Osteocyte (in vitro differentiated cells): ENCODE data around the gene MATCAP1. TPM values are rescaled to one million over a fixed set of nuclear protein-coding genes. Genes with fewer than 3 reads are reported as not detected.
A peak's percentile ranks its signal among the peaks of the same experiment; 100 is the strongest.

Experiments
- DNase-seq: peaks from one replicate; pipeline ENCODE4 v3.0.0; 2021; ENCODE audit warnings: mixed read lengths; ENCODE audit not compliant: unreplicated experiment; ENCODE audit errors: extremely low spot score
- H3K27ac Mint-ChIP-seq: one replicate; pipeline ENCODE4 v1.8.0; 2021; ENCODE audit warnings: mild to moderate bottlenecking, mixed read lengths; ENCODE audit not compliant: unreplicated experiment
- H3K27me3 Mint-ChIP-seq: one replicate; pipeline ENCODE4 v1.8.0; 2021; ENCODE audit warnings: mixed read lengths; ENCODE audit not compliant: unreplicated experiment
- H3K36me3 Mint-ChIP-seq: one replicate; pipeline ENCODE4 v1.8.0; 2021; ENCODE audit warnings: mixed read lengths; ENCODE audit not compliant: unreplicated experiment
- H3K4me1 Mint-ChIP-seq: one replicate; pipeline ENCODE4 v1.8.0; 2021; ENCODE audit warnings: mixed read lengths; ENCODE audit not compliant: unreplicated experiment
- H3K4me3 Mint-ChIP-seq: one replicate; pipeline ENCODE4 v1.8.0; 2021; ENCODE audit warnings: mild to moderate bottlenecking, moderate library complexity, mixed read lengths; ENCODE audit not compliant: unreplicated experiment
- H3K9me3 Mint-ChIP-seq: one replicate; pipeline ENCODE4 v1.8.0; 2021; ENCODE audit warnings: mixed read lengths; ENCODE audit not compliant: unreplicated experiment
- CTCF ChIP-seq: fragments of 200-600 bp; sonication (generic); IDR thresholded peaks from 2 replicates; pipeline ENCODE4 v1.5.0; 2021; ENCODE audit warnings: antibody characterized with exemption, mild to moderate bottlenecking, moderate library complexity
- total RNA-seq: library from RNA; stranded (reverse); gene quantifications from 2 replicates; pipeline ENCODE4 v1.2.1, GENCODE V29; 2021

Gene MATCAP1
- total RNA-seq, 1 donor from 2014 or later: 35.7 TPM

GRCh38 chr16:67163999-67164558, 19.7 kb downstream of the MATCAP1 start:
- DNase-seq: no peak
- H3K4me1 Mint-ChIP-seq: peaks cover 33% of the 10 kb centered on the region

GRCh38 chr16:67163164-67163998, 20.4 kb downstream of the MATCAP1 start:
- no peak overlapping the region for H3K27ac Mint-ChIP-seq
- no peak for TF ChIP-seq CTCF
- no peak for DNase-seq
- peak overlapping the region; percentile 52 for H3K4me3 Mint-ChIP-seq
- peaks cover 29% of the 10 kb centered on the region for H3K27me3 Mint-ChIP-seq
- peaks cover 39% of the 10 kb centered on the region for H3K4me1 Mint-ChIP-seq
- no peaks in the 10 kb centered on the region for H3K9me3 Mint-ChIP-seq
- H3K36me3 Mint-ChIP-seq: peaks cover 2% of the 10 kb centered on the region

More at GRCh38 chr16:67163999-67164558, 19.7 kb downstream of the MATCAP1 start:
- peaks cover 29% of the 10 kb centered on the region for H3K27me3 Mint-ChIP-seq
- H3K4me3 Mint-ChIP-seq: peak overlapping the region; percentile 52
- H3K9me3 Mint-ChIP-seq: no peaks in the 10 kb centered on the region
- H3K27ac Mint-ChIP-seq: no peak overlapping the region
- no peak for TF ChIP-seq CTCF
- no peaks in the 10 kb centered on the region for H3K36me3 Mint-ChIP-seq

DNA sequence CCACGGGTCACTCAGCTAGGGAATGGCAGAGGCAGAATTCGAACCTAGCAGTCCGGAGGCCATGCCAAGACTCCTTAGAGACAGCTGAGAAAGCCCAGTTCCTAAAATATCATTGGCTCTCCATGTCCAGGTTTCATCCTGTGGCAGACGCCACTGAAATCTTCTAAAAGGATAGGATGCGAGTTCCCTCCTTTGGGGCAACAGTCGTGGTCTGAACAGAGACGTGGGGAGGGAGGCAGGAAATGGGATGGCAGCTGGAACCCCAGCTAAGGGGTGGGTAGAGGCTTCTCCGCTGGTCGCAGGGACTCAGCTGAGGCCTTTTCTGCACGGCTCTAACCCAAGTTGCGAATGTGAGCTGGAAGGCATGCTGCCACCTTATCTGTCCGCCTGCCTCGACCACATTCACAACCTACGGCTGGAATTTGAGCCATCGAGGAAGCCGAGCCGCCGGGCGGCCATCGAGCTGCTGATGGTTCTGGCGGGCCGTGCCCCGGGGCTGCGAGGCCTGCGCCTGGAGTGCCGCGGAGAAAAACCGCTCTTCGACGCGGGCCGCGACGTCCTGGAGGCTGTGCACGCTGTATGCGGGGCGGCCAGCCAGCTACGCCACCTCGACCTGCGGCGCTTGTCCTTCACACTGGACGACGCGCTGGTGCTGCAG, 21.1 kb downstream of the MATCAP1 start:
- Mint-ChIP-seq H3K36me3 (peaks cover 2% of the 10 kb centered on the region), H3K27me3 (peaks cover 29% of the 10 kb centered on the region), H3K4me1 (peaks cover 39% of the 10 kb centered on the region), H3K9me3 (no peaks in the 10 kb centered on the region), H3K4me3 (peak overlapping the region; percentile 54), H3K27ac (no peak overlapping the region)
- DNase-seq: no peak
- no peak for TF ChIP-seq CTCF

DNA sequence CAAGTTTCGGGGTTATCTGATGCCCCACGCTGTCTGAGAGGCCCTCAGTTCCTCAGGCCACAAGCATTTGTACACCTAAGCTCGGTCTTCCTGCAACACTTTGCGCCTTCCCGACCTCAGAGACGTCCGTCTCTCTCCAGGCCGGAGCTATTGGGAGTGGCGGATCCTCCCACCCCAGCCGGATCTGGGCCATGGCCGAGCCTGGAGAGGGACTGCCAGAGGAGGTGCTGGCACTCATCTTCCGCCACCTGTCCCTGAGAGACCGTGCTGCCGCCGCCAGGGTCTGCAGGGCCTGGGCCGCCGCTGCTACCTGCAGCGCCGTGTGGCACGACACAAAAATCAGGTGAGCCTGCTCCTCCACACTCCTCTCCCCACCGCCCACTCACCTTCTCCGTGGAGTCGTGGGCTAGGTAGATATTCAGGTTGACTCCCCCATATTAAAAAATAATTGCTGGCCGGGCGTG, 22.1 kb downstream of the MATCAP1 start:
- peaks cover 29% of the 10 kb centered on the region for H3K27me3 Mint-ChIP-seq
- H3K4me1 Mint-ChIP-seq: peaks cover 39% of the 10 kb centered on the region
- peak overlapping the region; percentile 54 for H3K4me3 Mint-ChIP-seq

More for the DNA sequence above, 22.1 kb downstream of the MATCAP1 start:
- no peak for TF ChIP-seq CTCF
- no peaks in the 10 kb centered on the region for H3K9me3 Mint-ChIP-seq
- peaks cover 2% of the 10 kb centered on the region for H3K36me3 Mint-ChIP-seq
- no peak for DNase-seq
- no peak overlapping the region for H3K27ac Mint-ChIP-seq
